ENCODE results near the gene MSTO1.

- no peak for TF ChIP-seq CTCF (IDR thresholded peaks at IDR 0.05)
- TF ChIP-seq POLR2A (IDR thresholded peaks at IDR 0.05) = no peak
- TF ChIP-seq POLR2AphosphoS5 (IDR thresholded peaks at IDR 0.05) = no peak
- TF ChIP-seq EP300 (IDR thresholded peaks at IDR 0.05) = no peak
These were observed 1.2 kb upstream of the MSTO1 start for GRCh38 chr1:155608888-155609225.

Data from suprapubic skin (tissue), 4 donors.